HL-60 (cell line): ENCODE data around the gene NEURL2.

Experiments used
- CTCF ChIP-seq: IDR thresholded peaks from one replicate; pipeline ENCODE4 v1.5.1; 2011; ENCODE audit warnings: low read length, control low read depth, inconsistent platforms; ENCODE audit not compliant: insufficient read depth
- REST ChIP-seq: IDR thresholded peaks from 2 replicates; pipeline ENCODE4 v1.6.1; 2012; ENCODE audit warnings: low read depth; ENCODE audit not compliant: insufficient replicate concordance

- TF ChIP-seq REST (no peak), CTCF (no peak)
Observed at GRCh38 chr20:45872626-45873025, 18.4 kb downstream of the NEURL2 start.
